A549 (cell line): ENCODE measurements around the gene HAUS1. TPM values are rescaled to one million over a fixed set of nuclear protein-coding genes. Genes with fewer than 3 reads are reported as not detected.

Experiments
- ATAC-seq, 2 experiments: fragments of 200-7000 bp in 1 of 2; fragments of >200 bp in 1 of 2; cut with Nextera tagmentation in 1 of 2; cut with Tn5 transposase in 1 of 2; 3 replicates each; pipeline versions ENCODE4 v1.8.0 to v1.9.1; 2018 to 2020; ENCODE audit warnings: mild to moderate bottlenecking in 1 of 2, moderate library complexity in 1 of 2
- CTCF ChIA-PET: fragments of 300-600 bp; sonication (Branson Sonifier 250); formaldehyde crosslinking; extraction: SDS; loops from one replicate; lab custom pipeline; 2021; ENCODE audit warnings: antibody characterized with exemption, inconsistent platforms; lab: Yijun Ruan, JAX
- POLR2A ChIA-PET: fragments of 350-600 bp; formaldehyde crosslinking; extraction: SDS; loops from one replicate; lab custom pipeline; 2021; ENCODE audit warnings: antibody characterized with exemption, inconsistent platforms; lab: Yijun Ruan, JAX
- DNase-seq, 2 experiments: peaks; one replicate each; pipeline versions ENCODE4 v3.0.0 to v3.0.0-alpha.2; 2011 to 2016; ENCODE audit warnings: low read depth in 1 of 2, low spot score in 1 of 2
- FAIRE-seq: peaks from 2 replicates; lab custom pipeline; 2011; peaks lifted over from hg19 to GRCh38; lab: Jason Lieb, UNC
- H3K27ac ChIP-seq, 2 experiments: fragments of >200 bp; sonication (Bioruptor Twin); formaldehyde crosslinking; 3 replicates each; pipeline ENCODE4 v1.5.1; 2016 to 2017
- H3K4me1 ChIP-seq: fragments of >200 bp; sonication (Bioruptor Twin); formaldehyde crosslinking; 3 replicates; pipeline ENCODE4 v1.6.1; 2016
- H3K4me2 ChIP-seq: fragments of >200 bp; sonication (Bioruptor Twin); formaldehyde crosslinking; 3 replicates; pipeline ENCODE4 v1.6.1; 2016
- H3K4me3 ChIP-seq: fragments of >200 bp; sonication (Bioruptor Twin); formaldehyde crosslinking; 3 replicates; pipeline ENCODE4 v1.5.1; 2016
- H3K9me3 ChIP-seq: fragments of >200 bp; sonication (Bioruptor Twin); formaldehyde crosslinking; 3 replicates; pipeline ENCODE4 v1.6.1; 2016
- EHF ChIP-seq: fragments of 250-450 bp; sonication (Bioruptor Pico); IDR thresholded peaks from 2 replicates; pipeline ENCODE4 v1.5.0; 2020; ENCODE audit warnings: mild to moderate bottlenecking
- EP300 ChIP-seq, 2 experiments: fragments of >200 bp; sonication (Bioruptor Twin); formaldehyde crosslinking; IDR thresholded peaks; 2 replicates in 1 of 2; 3 replicates in 1 of 2; pipeline ENCODE4 v1.6.1; 2016 to 2017
- GATA3 ChIP-seq: IDR thresholded peaks from 2 replicates; pipeline ENCODE4 v1.6.1; 2012; ENCODE audit warnings: borderline replicate concordance
- JUN ChIP-seq, 2 experiments: fragments of >200 bp; sonication (Bioruptor Twin); formaldehyde crosslinking; IDR thresholded peaks; 2 replicates in 1 of 2; 3 replicates in 1 of 2; pipeline ENCODE4 v1.6.1; 2016 to 2017
- KDM5A ChIP-seq: fragments of 200-600 bp; sonication (generic); IDR thresholded peaks from 2 replicates; pipeline ENCODE4 v1.6.1; 2016; ENCODE audit warnings: antibody characterized with exemption, mild to moderate bottlenecking
- MAFK ChIP-seq: fragments of 450-650 bp; IDR thresholded peaks from 2 replicates; pipeline ENCODE4 v1.6.1; 2014; ENCODE audit not compliant: partially characterized antibody
- NR3C1 ChIP-seq: fragments of >200 bp; sonication (Bioruptor Twin); formaldehyde crosslinking; IDR thresholded peaks from 3 replicates; pipeline ENCODE4 v1.6.1; 2017
- PHF8 ChIP-seq: fragments of 200-600 bp; sonication (generic); IDR thresholded peaks from 2 replicates; pipeline ENCODE4 v1.6.1; 2016; ENCODE audit warnings: low read depth, mild to moderate bottlenecking, antibody characterized with exemption, moderate library complexity, borderline replicate concordance
- POLR2A ChIP-seq: IDR thresholded peaks from 2 replicates; pipeline ENCODE4 v1.6.1; 2012; ENCODE audit warnings: mild to moderate bottlenecking, low read length
- POLR2AphosphoS2 ChIP-seq: conservative IDR thresholded peaks from 2 replicates; pipeline ENCODE4 v1.6.1; 2012; ENCODE audit warnings: low read length, improper control_type of control experiment, inconsistent platforms
- RAD21 ChIP-seq, 2 experiments: fragments of >200 bp in 1 of 2; sonication (Bioruptor Twin) in 1 of 2; formaldehyde crosslinking in 1 of 2; IDR thresholded peaks in 1 of 2; conservative IDR thresholded peaks in 1 of 2; 2 replicates in 1 of 2; 3 replicates in 1 of 2; pipeline ENCODE4 v1.6.1; 2012 to 2018; ENCODE audit warnings: inconsistent platforms in 1 of 2
- SMC3 ChIP-seq: fragments of >200 bp; sonication (Bioruptor Twin); formaldehyde crosslinking; IDR thresholded peaks from 3 replicates; pipeline ENCODE4 v1.6.1; 2018; ENCODE audit warnings: inconsistent platforms
- SREBF2 ChIP-seq: fragments of 450-650 bp; IDR thresholded peaks from 2 replicates; pipeline ENCODE4 v1.6.1; 2014; ENCODE audit warnings: mild to moderate bottlenecking, moderate library complexity
- ZNF302 ChIP-seq: fragments of 250-450 bp; sonication (Bioruptor Pico); IDR thresholded peaks from 2 replicates; pipeline ENCODE4 v1.9.0; 2021; ENCODE audit warnings: inconsistent platforms, mild to moderate bottlenecking, moderate library complexity
- WGBS: methylation state at CpG from one replicate; pipeline ENCODE4 v1.1.6; 2017; ENCODE audit errors: missing lambda C conversion rate; 5-methylcytosine and 5-hydroxymethylcytosine counted together
- polyA plus RNA-seq, 4 experiments: library from polyadenylated mRNA; depleted of rRNA in 3 of 4; stranded (reverse); fragments of >200 nt; fragmentation: RNase III in 1 of 4; extraction: RNeasy Plus Mini Kit Qiagen cat#74134 plus additional on column Dnase treatment in 1 of 4; gene quantifications; 2 replicates in 3 of 4; 3 replicates in 1 of 4; pipeline ENCODE4 v1.2.3, GENCODE V29; 2011 to 2017
- TF ChIP-seq, protein P1 (sequence below): fragments of 450-650 bp; IDR thresholded peaks from 2 replicates; pipeline ENCODE4 v1.6.1; 2014; ENCODE audit warnings: antibody characterized with exemption
- TF ChIP-seq, protein P2 (sequence below): fragments of >200 bp; sonication (Bioruptor Twin); formaldehyde crosslinking; IDR thresholded peaks from 3 replicates; pipeline ENCODE4 v1.5.1; 2016
- TF ChIP-seq, protein P3 (sequence below): fragments of 150-350 bp; IDR thresholded peaks from 2 replicates; pipeline ENCODE4 v1.6.1; 2014; ENCODE audit warnings: low read depth, mild to moderate bottlenecking, low read length
- TF ChIP-seq, protein P4 (sequence below): fragments of 250-450 bp; sonication (Bioruptor Pico); IDR thresholded peaks from 2 replicates; pipeline ENCODE4 v1.5.0; 2021; ENCODE audit warnings: mild to moderate bottlenecking, moderate library complexity, borderline replicate concordance
- TF ChIP-seq, protein P5 (sequence below): IDR thresholded peaks from 2 replicates; pipeline ENCODE4 v1.6.1; 2012
- TF ChIP-seq, protein P6 (sequence below): IDR thresholded peaks from 2 replicates; pipeline ENCODE4 v1.6.1; 2012; ENCODE audit warnings: low read depth, borderline replicate concordance

HAUS1 gene
- polyA plus RNA-seq, 2 of the 4 experiments (the other 2 are of a cell fraction): 58.6 to 59.7 TPM

DNA sequence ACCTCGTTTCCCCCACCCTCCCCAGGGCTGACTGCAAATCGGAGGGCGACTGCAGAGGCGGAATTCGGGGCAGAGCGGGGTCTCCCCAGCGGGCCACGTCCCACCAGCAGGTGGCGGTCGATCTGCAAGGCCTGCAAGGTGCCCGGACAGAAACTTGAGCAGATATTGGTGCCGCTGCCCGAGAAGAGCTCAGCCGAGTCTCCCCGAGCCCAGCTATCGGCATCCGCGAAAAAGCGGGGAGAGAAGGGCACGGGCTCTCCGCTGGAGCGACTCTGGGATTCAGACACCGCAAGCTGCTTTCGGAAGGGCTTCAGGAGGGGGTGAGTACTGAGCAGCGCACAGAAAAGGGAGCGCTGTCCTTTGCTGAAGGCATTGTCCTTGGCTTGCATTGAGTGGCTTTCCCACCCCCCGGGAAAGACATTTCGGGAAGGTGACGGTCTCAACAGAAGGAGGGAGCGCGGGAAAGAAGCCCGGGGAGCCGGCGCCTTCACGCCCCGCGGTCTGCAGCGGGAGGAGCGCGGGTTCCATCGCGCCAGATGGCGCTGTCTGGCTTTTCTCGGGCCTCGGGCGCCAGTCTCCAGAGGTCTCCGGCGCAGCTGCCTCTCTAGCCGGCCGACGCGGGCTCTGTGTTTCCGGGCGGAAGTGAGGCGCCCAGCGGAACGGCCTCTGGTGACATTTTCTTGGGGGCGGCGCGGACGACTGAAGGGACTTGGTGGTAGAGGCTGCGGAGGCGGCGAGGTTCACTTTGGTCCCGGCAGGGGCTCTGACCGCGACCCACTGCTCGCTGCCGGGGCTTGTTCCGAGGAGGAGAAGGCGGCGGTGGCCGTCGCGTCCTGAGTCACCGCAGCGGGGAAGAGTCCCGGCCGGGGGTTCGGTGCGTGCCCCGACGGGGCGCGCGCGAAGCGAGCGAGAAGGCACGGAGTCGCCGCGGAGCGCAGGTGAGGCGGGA is 69.5 kb downstream of the HAUS1 start:
- H3K4me3 ChIP-seq: peak overlapping the region; percentile 98
- peak overlapping the region; percentile 78 for H3K4me2 ChIP-seq
- TF ChIP-seq, protein P1, sequence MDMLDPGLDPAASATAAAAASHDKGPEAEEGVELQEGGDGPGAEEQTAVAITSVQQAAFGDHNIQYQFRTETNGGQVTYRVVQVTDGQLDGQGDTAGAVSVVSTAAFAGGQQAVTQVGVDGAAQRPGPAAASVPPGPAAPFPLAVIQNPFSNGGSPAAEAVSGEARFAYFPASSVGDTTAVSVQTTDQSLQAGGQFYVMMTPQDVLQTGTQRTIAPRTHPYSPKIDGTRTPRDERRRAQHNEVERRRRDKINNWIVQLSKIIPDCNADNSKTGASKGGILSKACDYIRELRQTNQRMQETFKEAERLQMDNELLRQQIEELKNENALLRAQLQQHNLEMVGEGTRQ: no peak
- TF ChIP-seq JUN (IDR thresholded peaks at IDR 0.05): peak; percentile 32 to 80; a peak in 3 of 5 replicates
- TF ChIP-seq POLR2A: peak; percentile 29
- TF ChIP-seq EP300 (IDR thresholded peaks at IDR 0.05): 0 out of 5 replicates have a peak, but pooled peaks of 1 of the 2 experiments have one; percentile 2
- TF ChIP-seq, protein P2, sequence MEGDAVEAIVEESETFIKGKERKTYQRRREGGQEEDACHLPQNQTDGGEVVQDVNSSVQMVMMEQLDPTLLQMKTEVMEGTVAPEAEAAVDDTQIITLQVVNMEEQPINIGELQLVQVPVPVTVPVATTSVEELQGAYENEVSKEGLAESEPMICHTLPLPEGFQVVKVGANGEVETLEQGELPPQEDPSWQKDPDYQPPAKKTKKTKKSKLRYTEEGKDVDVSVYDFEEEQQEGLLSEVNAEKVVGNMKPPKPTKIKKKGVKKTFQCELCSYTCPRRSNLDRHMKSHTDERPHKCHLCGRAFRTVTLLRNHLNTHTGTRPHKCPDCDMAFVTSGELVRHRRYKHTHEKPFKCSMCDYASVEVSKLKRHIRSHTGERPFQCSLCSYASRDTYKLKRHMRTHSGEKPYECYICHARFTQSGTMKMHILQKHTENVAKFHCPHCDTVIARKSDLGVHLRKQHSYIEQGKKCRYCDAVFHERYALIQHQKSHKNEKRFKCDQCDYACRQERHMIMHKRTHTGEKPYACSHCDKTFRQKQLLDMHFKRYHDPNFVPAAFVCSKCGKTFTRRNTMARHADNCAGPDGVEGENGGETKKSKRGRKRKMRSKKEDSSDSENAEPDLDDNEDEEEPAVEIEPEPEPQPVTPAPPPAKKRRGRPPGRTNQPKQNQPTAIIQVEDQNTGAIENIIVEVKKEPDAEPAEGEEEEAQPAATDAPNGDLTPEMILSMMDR: peak; percentile 55
- TF ChIP-seq, protein P3, sequence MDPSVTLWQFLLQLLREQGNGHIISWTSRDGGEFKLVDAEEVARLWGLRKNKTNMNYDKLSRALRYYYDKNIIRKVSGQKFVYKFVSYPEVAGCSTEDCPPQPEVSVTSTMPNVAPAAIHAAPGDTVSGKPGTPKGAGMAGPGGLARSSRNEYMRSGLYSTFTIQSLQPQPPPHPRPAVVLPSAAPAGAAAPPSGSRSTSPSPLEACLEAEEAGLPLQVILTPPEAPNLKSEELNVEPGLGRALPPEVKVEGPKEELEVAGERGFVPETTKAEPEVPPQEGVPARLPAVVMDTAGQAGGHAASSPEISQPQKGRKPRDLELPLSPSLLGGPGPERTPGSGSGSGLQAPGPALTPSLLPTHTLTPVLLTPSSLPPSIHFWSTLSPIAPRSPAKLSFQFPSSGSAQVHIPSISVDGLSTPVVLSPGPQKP: no peak
- TF ChIP-seq SREBF2: no peak
- TF ChIP-seq RAD21 (conservative IDR thresholded peaks at IDR 0.05 in 1 of 2, IDR thresholded peaks at IDR 0.05 in 1 of 2): peak; percentile 67 to 72
- no peak for TF ChIP-seq NR3C1
- TF ChIP-seq SMC3: peak; percentile 81
- TF ChIP-seq MAFK: no peak
- peak; percentile 18; the same call in 1 of the 2 replicates for TF ChIP-seq PHF8
- no peak for TF ChIP-seq EHF (CRISPR knock-in tag)
- TF ChIP-seq ZNF302 (CRISPR knock-in tag): no peak
- TF ChIP-seq, protein P4, sequence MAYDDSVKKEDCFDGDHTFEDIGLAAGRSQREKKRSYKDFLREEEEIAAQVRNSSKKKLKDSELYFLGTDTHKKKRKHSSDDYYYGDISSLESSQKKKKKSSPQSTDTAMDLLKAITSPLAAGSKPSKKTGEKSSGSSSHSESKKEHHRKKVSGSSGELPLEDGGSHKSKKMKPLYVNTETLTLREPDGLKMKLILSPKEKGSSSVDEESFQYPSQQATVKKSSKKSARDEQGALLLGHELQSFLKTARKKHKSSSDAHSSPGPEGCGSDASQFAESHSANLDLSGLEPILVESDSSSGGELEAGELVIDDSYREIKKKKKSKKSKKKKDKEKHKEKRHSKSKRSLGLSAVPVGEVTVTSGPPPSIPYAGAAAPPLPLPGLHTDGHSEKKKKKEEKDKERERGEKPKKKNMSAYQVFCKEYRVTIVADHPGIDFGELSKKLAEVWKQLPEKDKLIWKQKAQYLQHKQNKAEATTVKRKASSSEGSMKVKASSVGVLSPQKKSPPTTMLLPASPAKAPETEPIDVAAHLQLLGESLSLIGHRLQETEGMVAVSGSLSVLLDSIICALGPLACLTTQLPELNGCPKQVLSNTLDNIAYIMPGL (CRISPR knock-in tag): 0 out of 2 replicates have a peak, but pooled peaks have one; percentile 26
- TF ChIP-seq GATA3: peak; percentile 9; the same call in 1 of the 2 replicates
- TF ChIP-seq KDM5A: 0 out of 2 replicates have a peak, but pooled peaks have one; percentile 13
- TF ChIP-seq, protein P5, sequence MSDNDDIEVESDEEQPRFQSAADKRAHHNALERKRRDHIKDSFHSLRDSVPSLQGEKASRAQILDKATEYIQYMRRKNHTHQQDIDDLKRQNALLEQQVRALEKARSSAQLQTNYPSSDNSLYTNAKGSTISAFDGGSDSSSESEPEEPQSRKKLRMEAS: peak; percentile 84
- no peak for TF ChIP-seq POLR2AphosphoS2
- TF ChIP-seq, protein P6, sequence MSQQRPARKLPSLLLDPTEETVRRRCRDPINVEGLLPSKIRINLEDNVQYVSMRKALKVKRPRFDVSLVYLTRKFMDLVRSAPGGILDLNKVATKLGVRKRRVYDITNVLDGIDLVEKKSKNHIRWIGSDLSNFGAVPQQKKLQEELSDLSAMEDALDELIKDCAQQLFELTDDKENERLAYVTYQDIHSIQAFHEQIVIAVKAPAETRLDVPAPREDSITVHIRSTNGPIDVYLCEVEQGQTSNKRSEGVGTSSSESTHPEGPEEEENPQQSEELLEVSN: peak; percentile 73
- under 1% methylated on average over 20 of the region's 95 CpGs for WGBS
- ATAC-seq (peak; percentile 94 to 96), DNase-seq (peak; percentile 83 to 89), FAIRE-seq (no peak)
- H3K4me1 ChIP-seq: peaks cover 22% of the 10 kb centered on the region
- ChIA-PET POLR2A (interaction anchor here (0.6 to 1.4 kb wide), 5 partner anchors 11 to 25 kb away, joined by 3 to 8 read pairs (median 5); no protein-coding TSS in a partner anchor), CTCF (interaction anchor here (0.6 to 6.0 kb wide), 52 partner anchors 9 to 1456 kb away, joined by 3 to 103 read pairs (median 6); partner anchors contain the start of gene LOXHD1)
- no peaks in the 10 kb centered on the region for H3K9me3 ChIP-seq
- peak overlapping the region; percentile 92 to 98 for H3K27ac ChIP-seq
